HG03280 (cell line): Measurements from ENCODE around the gene NSUN7.

Experiments
- ATAC-seq: cut with Tn5 transposase; IDR thresholded peaks from one replicate; pipeline ENCODE4 v1.9.1; 2021; ENCODE audit warnings: mild to moderate bottlenecking, moderate library complexity; ENCODE audit not compliant: unreplicated experiment

NSUN7 gene

GRCh38 chr4:40733752-40734151 is 16.0 kb upstream of the NSUN7 start:
- ATAC-seq, result no peak

GRCh38 chr4:40734497-40734896 is 15.3 kb upstream of the NSUN7 start:
- no peak for ATAC-seq

- ATAC-seq, result no peak
These were observed 12.8 kb upstream of the NSUN7 start for GRCh38 chr4:40736910-40737309.

GRCh38 chr4:40737879-40738278 is 11.9 kb upstream of the NSUN7 start:
- no peak for ATAC-seq

- ATAC-seq, result no peak
These were observed 10.4 kb upstream of the NSUN7 start for GRCh38 chr4:40739347-40739746.

GRCh38 chr4:40744218-40744617 is 5.5 kb upstream of the NSUN7 start:
- ATAC-seq, result no peak

- no peak for ATAC-seq
These were observed 4.3 kb upstream of the NSUN7 start for GRCh38 chr4:40745285-40745984.

GRCh38 chr4:40747207-40747835 is 2.4 kb upstream of the NSUN7 start:
- ATAC-seq, result no peak

GRCh38 chr4:40750461-40751258 is 905 bp downstream of the NSUN7 start:
- no peak for ATAC-seq

- ATAC-seq, result no peak
These were observed 5.9 kb downstream of the NSUN7 start for GRCh38 chr4:40755616-40756015.

- ATAC-seq, result peak; percentile 99
These were observed 13.5 kb downstream of the NSUN7 start for GRCh38 chr4:40763228-40763716.

GRCh38 chr4:40769266-40769665 is 19.5 kb downstream of the NSUN7 start:
- ATAC-seq, result no peak

GRCh38 chr4:40778090-40778489 is 28.3 kb downstream of the NSUN7 start:
- ATAC-seq, result no peak

GRCh38 chr4:40782876-40783275 is 33.1 kb downstream of the NSUN7 start:
- no peak for ATAC-seq

- no peak for ATAC-seq
These were observed 36.0 kb downstream of the NSUN7 start for GRCh38 chr4:40785727-40786126.

GRCh38 chr4:40788331-40788730 is 38.6 kb downstream of the NSUN7 start:
- no peak for ATAC-seq

- ATAC-seq, result no peak
These were observed 39.3 kb downstream of the NSUN7 start for GRCh38 chr4:40789031-40789430.

- no peak for ATAC-seq
These were observed 40.0 kb downstream of the NSUN7 start for GRCh38 chr4:40789771-40790170.

- ATAC-seq, result no peak
These were observed 50.3 kb downstream of the NSUN7 start for GRCh38 chr4:40800064-40800463.

GRCh38 chr4:40804598-40804997 is 54.8 kb downstream of the NSUN7 start:
- ATAC-seq, result no peak

GRCh38 chr4:40808926-40809457 is 59.2 kb downstream of the NSUN7 start:
- ATAC-seq, result no peak
